Upper lobe of left lung (tissue), 4 donors: ENCODE data around the gene PLAC1.

Source experiments
- EP300 ChIP-seq, 4 donors: sonication (generic); formaldehyde crosslinking; IDR thresholded peaks; one replicate each; pipeline ENCODE4 v1.5.1; 2017; ENCODE audit warnings: antibody characterized with exemption in 4 of 4, control low read depth in 2 of 4
- TF ChIP-seq, protein P1 (sequence below), 6 experiments: fragments of 450-650 bp in 4 of 6; fragments of 200-600 bp in 2 of 6; sonication (generic) in 2 of 6; IDR thresholded peaks; one replicate each; pipeline ENCODE4 v1.5.1; 2016 to 2019; ENCODE audit warnings: antibody characterized with exemption in 6 of 6

DNA sequence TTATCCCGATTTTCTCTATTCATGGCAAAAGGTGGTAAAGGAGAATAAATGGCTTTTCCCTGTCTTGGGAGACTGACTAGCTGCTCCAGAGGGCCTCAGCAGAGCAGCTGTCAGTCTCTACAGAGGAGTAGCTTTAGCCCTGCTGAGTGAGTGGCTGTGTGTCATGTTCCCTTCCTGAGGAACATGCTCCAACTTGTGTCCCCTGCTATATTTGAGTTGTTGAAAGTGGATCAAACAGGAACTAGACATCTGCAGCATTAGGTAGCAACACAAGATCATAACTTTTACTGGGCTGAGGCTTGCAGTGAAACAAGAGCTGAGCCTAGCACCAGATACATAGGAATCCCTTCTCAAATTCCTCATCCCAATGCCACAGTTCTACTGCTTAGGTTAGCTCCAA lies 26.7 kb upstream of the PLAC1 start:
- TF ChIP-seq, protein P1, sequence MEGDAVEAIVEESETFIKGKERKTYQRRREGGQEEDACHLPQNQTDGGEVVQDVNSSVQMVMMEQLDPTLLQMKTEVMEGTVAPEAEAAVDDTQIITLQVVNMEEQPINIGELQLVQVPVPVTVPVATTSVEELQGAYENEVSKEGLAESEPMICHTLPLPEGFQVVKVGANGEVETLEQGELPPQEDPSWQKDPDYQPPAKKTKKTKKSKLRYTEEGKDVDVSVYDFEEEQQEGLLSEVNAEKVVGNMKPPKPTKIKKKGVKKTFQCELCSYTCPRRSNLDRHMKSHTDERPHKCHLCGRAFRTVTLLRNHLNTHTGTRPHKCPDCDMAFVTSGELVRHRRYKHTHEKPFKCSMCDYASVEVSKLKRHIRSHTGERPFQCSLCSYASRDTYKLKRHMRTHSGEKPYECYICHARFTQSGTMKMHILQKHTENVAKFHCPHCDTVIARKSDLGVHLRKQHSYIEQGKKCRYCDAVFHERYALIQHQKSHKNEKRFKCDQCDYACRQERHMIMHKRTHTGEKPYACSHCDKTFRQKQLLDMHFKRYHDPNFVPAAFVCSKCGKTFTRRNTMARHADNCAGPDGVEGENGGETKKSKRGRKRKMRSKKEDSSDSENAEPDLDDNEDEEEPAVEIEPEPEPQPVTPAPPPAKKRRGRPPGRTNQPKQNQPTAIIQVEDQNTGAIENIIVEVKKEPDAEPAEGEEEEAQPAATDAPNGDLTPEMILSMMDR (IDR thresholded peaks at IDR 0.05) = no peak
- no peak for TF ChIP-seq EP300 (IDR thresholded peaks at IDR 0.05)
